ENCODE results near the gene ITM2C. TPM values are rescaled to one million over a fixed set of nuclear protein-coding genes. Genes with fewer than 3 reads are reported as not detected.

Gene ITM2C
- total RNA-seq, 1 experiment from 2014 or later, result 39.4 TPM

DNA sequence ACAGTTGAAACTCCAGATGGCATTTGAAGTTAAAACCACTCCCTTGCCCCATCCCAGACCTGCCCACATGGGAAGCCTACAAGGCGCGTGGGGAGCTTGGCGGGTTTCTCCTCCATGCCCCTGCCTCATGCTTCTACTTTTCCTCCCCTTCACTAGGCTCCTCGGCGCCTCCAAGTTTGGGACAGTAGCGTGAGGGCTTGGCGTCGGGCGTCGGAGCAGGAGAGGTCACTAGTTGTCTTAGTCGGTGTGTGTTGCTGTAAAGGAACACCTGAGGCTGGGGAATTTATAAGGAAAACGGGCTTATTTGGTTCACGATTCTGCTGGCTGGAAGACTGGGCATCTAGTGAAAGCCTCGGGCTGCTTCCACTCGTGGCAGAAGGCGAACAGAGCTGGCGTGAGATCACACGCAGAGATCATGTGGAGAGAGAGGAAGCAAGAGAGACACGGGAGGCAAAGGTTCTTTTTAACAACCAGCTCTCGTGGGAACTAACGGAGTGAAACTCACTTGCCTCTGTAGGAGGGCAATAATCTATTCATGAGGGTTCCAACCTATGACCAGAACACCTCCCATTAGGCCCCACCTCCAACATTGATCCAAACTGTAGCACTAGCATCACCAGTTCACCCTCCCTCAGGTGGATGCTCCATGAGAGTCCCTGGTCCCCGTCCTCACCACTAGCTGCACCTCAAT is 25.3 kb downstream of the ITM2C start:
- DNase-seq (ENCODE audit: low read depth), result no peak

DNA sequence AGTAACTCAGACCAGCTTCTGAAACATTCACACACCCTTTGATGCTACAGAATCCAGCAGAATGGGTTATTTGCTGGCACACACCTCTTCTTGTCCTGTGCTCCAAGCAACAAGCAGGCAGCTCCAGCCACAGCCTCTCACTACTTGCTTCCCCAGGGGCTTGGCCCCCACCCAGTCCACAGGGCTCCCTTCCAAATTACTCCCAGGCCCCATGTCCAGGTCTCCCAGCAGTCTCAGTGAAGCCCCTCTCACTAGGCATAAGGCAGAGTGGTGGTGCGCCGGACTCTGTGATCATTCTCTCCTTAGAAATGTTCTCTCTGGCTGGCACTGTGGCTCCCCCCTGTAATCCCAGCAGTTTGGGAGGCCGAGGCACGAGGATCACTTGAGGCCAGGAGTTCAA is 25.9 kb downstream of the ITM2C start:
- no peak for DNase-seq (ENCODE audit: low read depth)

DNA sequence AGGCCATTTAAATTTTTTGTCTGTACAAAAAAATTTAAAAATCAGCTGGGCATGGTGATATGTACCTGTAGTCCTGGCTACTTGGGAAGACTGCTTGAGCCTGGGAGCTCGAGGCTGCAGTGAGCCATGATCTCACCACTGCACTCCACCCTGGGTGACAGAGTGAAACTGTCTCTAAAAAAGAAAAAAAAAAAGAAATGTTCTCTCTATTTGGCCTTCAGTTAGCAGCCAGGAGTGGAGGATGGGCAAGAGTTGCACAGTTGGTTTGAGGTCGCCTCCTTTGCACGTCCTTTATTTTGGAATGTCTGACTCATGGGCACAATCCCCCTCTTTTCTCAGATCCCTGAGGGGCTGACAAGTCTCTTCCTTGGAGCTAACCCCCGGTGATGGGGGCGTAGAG is 26.3 kb downstream of the ITM2C start:
- peak; percentile 45 for DNase-seq (ENCODE audit: low read depth)

DNA sequence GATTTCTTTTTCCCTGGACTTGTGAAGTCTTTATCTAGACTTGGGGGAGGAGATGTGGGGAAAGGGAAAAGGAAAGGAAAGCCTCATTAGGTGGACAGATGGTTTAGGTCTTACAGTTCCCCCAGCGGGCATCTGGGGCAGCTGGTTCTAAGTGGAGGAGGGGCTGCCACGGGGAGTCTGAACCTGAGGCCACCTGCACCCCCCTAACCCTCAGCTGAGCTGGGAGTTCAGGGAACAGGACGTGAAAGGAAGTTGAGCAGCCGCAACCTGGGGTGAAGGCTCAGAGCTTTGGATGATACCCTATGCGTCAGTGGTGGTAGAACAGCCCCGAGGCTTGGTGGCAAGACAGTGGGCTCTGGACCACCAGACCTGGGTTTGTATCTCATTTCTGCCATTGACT is 26.8 kb downstream of the ITM2C start:
- peak; percentile 11 for DNase-seq (ENCODE audit: low read depth)

DNA sequence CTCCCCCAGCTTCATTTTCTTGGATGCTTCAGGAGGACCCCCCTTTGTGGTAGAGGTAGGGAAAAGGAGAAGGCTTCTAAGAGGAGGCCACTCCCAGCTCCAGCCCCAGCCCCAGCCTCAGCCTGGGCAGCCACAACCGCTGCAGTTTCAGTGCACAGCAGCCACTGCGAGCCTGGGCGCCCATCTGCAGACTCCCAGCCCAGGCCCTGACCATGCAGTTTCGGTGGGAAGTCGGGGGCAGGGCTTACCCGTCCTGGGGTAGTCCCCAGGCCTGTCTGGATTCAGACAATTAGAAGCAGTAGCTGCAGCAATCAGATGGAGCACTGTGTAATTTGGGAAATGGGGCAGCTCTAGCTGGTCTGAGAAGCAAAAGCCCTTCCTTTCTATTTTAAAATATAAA is 28.6 kb downstream of the ITM2C start:
- DNase-seq (ENCODE audit: low read depth), result no peak

DNA sequence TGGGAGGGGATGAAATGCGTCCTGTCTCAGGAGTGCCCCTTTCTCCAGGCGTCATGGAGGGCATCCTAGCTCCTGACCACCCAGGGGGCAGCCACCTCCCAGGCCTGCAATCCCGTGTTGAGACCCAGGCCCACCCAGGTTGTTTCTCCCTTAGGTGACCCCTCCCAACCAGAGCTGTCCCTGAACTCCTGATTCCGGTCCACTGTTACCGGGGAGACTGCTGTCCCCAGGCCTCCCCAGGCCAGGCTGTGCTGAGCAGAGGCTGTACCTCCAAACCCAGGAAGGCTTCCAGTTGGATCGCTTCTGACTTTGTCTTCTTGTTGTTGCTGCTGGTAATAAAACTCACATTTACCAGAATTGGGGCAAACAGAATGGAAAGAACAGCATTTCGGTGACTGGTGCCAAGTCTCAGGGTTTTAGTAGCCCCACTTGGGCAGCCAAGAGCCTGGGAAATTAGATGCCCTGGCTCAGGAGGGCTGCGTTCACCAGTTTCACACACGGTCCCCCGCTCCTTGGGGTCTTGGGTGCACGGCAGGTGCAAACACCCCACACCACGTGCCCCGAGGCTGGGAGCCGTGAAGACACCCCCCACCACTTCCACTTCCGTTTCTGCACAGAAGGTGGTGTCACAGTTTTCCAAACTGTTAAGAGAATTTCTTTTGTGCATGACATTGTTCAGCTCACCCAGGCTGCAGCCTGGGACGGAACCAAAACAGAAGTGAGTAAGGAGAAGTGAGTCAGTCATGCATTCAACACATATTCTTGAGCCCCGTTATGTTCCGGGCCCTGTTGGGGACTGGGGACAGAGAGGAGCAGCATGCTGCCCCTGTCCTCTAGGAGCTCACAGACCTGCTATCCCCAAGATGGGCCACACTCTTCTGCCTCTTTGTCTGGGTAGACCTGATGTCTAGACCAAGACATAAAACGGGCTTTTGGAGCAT is 29.4 kb downstream of the ITM2C start:
- no peak for DNase-seq (ENCODE audit: low read depth)

DNA sequence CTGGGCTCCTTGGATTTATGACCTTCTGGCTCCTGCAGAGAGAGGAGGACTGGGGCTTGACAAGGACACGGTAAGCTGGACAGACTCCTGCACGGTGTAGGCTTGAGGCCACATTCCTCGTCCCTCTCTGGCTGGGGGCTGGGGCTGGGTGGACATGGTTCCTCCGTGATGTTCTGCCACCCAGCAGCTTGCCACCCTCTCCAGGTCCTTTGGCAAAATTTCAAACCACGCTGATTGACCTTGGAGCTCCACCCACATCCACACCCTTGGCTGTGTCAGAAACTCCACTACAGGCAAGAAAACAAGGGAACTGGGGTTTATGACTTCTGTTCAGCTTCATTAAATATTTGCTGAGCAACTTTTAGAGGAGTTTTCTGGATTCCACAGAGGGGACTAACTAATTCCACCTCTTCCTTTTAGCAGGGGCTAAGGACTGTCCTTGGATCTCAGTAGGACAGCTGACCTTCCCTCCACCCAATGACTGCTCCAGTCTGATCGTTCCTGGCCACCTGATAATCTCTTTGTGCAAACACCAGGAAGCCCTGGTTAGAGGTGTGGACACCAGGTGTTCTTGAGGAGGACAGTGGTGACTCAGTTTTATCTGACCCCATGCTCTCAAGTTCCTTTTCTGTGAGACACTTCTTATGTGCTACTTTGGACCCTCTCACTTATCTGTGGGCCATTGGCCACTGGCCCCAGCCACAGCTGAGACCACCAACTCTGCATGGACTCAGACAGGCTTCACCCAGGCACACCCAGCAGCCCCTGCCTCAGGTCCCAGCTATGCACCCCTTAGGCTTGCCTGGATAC is 31.0 kb downstream of the ITM2C start:
- DNase-seq (ENCODE audit: low read depth), result no peak

DNA sequence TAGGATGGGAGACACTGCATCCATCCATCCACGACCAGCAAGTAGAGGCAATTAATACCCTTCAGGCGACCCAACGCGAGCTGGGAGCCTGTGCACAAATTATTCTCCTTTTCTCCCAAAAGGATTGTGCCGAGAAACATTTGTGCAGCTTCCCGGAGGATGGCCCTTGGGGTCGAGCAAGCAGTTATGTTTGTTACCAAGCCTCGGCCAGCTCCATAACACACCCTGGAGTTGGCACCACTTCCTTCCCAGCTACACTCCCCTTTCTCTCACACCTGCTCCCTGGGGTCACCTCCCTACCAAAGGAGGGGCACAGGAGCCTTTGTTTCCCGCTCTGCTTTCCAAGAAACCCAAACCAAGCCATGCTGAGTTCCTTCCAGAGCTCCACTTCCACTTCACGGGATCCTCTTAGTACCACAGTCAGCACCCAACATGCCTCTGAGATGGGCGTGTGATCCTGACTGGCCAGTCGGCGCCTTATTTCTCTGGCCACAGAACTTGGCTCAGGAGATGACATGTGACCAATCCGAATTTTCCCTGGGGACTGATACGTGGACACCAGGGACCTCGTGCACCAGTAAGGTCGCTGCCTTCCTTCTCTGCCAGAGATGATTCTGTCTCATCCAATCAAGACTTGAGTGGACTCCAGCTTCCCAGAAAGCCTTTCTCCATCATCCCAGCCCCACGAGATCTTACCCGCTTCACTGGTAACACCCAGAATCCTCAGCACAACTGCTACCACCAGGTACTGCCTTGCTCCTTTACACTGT is 31.8 kb downstream of the ITM2C start:
- no peak for DNase-seq (ENCODE audit: low read depth)

DNA sequence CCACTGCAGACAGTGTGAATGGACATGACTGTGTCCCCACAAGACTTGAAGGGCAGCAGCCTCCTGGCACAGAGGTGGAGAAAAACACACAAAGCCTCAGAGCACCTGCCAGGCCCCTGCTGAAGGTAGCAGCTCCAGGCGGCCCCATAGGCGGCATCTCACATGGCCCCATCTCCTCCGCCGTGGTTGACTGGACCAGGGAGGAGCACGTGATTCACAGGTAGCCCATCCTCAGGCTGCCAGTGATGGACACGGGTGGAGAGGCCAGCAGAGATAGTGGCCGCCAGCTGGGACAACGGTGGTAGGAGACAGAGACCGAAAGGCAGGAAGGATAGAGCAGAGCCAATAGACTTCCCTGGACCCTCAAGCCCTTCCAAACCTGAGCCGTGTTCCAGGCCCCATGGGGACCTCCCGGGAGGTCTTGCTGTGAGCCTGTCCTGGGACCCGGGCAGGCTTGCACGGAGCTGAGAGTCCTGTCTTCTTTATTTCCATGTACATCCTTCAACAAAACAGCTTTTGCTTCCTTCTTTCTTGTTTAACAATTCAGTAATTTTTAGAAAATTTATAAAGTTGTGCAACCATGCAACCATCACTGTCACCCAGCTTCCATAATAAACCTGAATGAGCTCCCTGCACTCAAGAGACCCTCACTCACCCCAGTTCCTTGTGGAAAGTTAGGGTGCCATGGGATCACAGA is 33.4 kb downstream of the ITM2C start:
- no peak for DNase-seq (ENCODE audit: low read depth)

DNA sequence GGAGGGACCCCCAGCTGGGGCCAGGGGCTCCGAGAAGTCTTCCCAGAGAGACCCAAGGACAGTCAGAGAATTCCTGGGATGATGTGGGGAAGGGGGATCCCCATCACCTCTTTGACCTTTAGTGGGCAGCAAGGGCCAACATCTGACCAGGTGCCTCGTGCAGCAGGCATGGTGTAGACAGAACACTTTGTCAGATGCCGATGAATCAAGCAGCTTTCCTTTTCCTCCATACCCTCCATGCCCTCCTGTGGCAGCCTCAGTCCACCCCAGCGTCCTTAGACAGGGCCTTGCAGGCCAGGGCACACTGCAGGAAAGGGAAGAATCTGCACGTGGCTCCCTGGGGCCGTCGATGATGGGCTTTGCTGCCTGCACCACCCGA is 34.0 kb downstream of the ITM2C start:
- DNase-seq (ENCODE audit: low read depth), result no peak

DNA sequence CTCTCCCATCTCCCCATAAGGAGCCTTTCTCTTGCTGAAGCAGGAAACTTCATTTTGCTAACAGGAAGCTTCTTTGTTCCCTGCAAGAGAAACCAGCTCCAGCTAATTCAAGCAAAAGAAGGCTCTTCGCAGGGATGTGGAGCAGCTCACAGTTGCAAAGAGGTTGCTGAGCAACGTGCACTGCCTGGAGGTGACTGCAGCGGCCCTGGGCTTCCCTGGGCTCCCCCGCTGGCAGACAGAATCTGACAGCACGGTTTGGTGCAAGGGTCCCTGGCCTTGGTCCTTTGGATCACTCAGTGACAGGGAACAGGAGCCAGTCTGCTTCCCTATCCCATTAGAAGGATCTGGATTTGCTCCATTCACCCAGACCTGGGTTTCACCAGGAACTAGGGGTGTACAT is 34.5 kb downstream of the ITM2C start:
- no peak for DNase-seq (ENCODE audit: low read depth)

DNA sequence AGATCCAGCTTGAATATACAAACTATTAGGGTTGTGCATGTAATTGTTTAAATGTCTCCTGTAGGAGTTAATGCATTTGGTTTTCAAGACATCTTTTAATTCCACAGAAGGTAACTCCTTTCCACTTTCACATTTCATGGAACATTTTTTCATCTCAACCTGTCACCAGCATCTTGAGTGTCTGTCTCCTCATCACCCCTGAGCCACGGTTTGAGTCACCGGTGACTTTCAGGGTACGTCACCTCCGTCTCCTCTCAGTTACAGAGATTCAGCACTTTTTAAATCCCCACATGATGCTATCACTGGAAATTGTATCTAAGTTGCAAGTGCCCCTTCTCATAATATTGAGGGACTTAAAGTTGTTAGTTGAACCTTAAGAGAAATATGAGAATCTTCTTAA is 35.0 kb downstream of the ITM2C start:
- DNase-seq (ENCODE audit: low read depth), result no peak

DNA sequence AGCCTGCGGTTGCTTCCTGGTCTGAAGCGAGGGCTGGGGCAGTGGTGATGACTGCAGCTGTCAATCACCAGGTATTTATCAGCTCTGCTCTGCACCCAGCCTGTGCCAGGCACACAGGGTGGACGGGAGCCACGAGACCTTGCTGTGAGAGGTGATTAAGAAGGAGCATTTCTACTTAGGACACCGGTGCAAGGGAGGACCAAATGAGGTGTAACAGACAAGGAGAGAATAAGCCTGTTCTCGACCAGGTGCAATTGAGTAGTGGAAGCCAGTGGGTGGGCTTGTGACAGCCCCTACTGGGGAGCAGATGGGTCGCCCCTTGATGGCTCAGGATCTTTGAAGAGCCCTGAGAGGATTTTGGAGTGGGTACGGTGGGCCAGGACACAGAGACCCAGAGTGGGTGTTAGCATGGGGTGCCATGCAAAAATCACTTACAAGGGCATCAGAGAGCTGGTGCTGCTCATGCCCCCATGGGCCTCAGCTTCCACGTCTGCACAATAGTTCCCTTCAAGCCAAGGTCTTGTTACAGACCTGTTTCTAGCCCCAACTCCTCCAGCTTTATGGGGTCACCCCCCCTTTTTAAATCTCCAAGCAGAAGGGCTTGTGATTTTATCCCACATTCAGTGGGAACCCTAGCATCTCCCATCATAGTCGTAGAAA is 35.7 kb downstream of the ITM2C start:
- no peak for DNase-seq (ENCODE audit: low read depth)

DNA sequence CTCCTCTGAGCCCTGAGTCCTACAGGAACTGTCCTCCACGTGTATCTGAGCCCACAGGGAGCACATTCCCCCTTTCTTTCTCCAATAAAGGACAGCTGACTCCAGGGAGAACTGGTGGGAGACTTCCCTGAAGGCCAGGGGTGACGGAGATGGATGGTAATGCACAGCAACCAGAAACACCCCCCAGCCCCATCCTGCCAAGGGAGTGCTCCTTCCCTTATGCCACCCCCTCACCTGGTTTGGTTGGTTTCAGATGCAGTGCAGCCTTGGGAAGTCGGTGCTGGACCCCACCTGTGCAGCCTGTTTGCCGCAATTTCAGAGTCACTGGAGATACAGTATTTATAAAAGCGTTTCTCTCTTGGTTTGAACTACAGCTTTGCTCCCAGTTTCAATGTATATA is 36.3 kb downstream of the ITM2C start:
- no peak for DNase-seq (ENCODE audit: low read depth)

DNA sequence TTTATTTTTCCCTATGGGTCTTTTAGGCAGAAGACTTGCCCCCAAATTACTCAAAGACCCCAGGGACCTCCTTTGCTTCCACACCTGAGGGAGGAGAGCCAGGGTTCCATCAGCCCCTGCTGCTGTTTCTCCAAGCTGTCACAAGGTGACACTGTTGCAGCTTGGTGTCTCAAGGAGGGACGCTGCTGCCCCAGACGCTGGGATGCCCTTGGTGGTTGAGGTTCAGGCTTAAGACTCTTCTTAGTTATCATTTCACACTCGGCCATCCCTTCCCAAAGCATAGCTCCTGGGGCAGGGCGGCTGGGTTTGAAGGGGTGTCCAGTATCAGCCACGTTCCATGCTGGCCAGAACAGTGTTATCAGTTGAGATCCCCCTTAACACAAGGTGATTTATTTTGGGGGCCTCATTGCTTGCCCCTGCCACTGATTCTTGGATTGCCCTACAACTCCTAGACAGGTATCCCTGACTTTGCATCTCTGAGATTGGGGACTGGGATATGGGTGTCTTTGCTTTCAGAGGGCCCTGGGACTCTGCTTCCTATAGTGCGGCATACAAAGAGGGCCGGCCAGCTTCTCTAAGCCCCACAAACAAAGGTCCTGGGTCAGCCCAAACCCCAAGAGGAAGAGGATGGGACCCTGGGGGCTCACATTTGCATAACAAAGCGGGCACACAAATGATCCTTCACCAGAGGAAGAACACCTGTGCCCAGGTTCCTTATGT is 37.6 kb downstream of the ITM2C start:
- peak; percentile 45 for DNase-seq (ENCODE audit: low read depth)

DNA sequence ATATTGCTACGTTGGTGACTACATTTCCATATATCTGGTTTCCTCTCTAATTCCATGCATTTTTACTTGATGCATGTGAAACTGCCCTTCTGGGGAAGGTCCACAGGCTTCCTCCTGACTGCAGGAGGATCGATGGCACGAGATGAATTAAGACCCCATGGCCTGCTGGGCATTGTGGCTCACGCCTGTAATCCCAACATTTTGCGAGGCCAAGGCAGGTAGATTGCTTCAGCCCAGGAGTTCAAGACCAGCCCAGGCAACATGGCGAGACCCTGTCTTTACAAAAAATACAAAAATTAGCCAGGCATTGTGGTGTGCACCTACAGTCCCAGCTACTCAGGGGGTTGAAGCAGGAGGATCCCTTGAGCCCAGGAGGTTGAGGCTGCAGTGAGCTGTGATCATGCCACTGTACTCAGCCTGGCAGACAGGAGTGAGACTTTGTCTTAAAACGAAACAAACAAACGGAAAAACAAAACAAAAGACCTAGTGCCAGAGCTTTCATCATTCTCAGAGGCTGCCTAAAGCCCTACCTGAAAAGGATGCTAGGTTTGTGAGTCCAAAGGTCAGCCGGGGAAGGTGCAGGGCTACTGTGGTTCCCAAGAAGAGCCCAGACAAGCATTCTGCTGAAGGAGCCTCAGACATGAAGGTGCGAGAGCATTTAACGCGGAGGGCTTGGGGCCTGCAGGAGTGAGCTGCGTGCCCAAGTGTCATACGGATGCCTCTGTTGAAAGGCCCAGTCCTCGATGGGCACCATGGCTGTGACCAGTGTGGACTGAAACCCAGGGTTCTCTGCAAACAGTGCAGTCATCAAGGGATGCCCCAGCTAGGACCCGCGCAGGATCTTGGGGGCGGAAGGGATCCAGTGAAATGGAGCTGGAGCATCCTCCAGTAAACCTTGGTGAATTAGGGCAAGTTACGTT is 38.7 kb downstream of the ITM2C start:
- no peak for DNase-seq (ENCODE audit: low read depth)

DNA sequence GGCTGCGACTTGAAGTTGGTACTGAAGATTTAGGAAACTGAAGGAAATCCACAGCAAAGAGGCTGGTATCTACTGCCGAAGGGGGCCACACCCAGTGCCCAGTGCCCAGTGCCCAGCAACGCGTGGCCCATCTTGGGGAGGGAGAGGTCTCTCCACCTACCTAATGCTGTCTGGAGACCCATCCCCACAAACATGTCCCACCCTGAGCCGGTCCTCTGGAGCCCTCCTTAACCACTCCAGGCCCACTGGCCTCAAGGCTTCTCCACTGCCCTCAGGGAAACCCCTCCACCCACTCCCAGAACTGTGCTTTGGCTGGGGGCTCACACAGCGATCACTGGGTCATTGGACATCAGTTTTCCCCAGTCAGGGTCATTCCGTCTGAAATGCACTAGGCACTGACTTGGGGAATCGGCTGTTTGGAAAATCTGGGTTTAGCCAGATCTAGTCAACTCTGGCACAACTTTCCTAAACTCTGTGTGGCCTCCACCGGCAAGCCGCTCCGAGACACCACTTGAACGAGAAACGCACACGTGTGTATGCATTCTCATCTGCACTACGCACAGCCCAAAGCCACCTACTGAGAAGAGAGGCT is 40.2 kb downstream of the ITM2C start:
- no peak for DNase-seq (ENCODE audit: low read depth)

Data from HT1080 (cell line).